HEK293T (cell line): ENCODE data around the gene GRM7.

Experiments used
- ELF4 ChIP-seq: fragments of 450-650 bp; IDR thresholded peaks from 2 replicates; pipeline ENCODE4 v1.6.1; 2017; ENCODE audit warnings: antibody characterized with exemption
- FOXK2 ChIP-seq: fragments of 450-650 bp; IDR thresholded peaks from 2 replicates; pipeline ENCODE4 v1.6.1; 2016; ENCODE audit warnings: mild to moderate bottlenecking
- SP1 ChIP-seq: fragments of 450-650 bp; IDR thresholded peaks from 2 replicates; pipeline ENCODE4 v1.6.1; 2017

GRCh38 chr3:7789324-7789723 lies 928.4 kb downstream of the GRM7 start:
- no peak for TF ChIP-seq FOXK2
- no peak for TF ChIP-seq SP1
- TF ChIP-seq ELF4, result no peak
